ENCODE measurements around the gene TFPI. TPM values are rescaled to one million over a fixed set of nuclear protein-coding genes. Genes with fewer than 3 reads are reported as not detected.
A peak's percentile ranks its signal among the peaks of the same experiment; 100 is the strongest.

Gene TFPI
- total and polyA plus RNA-seq, 2 of the 8 experiments (the other 6 are each of a cell fraction or from before 2014, with no cell fraction given), result 2.0 to 7.1 TPM

GRCh38 chr2:187527262-187527661 lies 27.0 kb downstream of the TFPI start:
- H3K27me3 ChIP-seq (replicated peaks in 1 of 4; ENCODE audit: control insufficient read depth in 3 of 4, extremely low read depth in 1 of 4, insufficient read depth in 3 of 4, low read length in 3 of 4), result no peaks in the 10 kb centered on the region
- H3K36me3 ChIP-seq (ENCODE audit: control insufficient read depth in 2 of 4, insufficient read depth in 4 of 4, low read length in 3 of 4), result no peaks in the 10 kb centered on the region
- H2BK5ac ChIP-seq (ENCODE audit: low read depth, low read length), result no peak overlapping the region
- no peak overlapping the region for H2AK5ac ChIP-seq (ENCODE audit: low read depth, low read length)
- no peak overlapping the region for H3K27ac ChIP-seq (ENCODE audit: low read depth, low read length)
- no peaks in the 10 kb centered on the region for H3K79me2 ChIP-seq (ENCODE audit: control insufficient read depth in 1 of 2, insufficient read depth in 2 of 2, low read length in 2 of 2)
- H4K5ac ChIP-seq (ENCODE audit: insufficient read length, low read depth, low read length), result no peak overlapping the region
- H2AFZ ChIP-seq (ENCODE audit: low read length), result no peak overlapping the region
- no peak overlapping the region for H3K56ac ChIP-seq (replicated peaks; ENCODE audit: insufficient read length, low read depth, low read length)
- TF ChIP-seq KDM4A (IDR thresholded peaks at IDR 0.05; ENCODE audit: low read depth, low read length, severe bottlenecking), result no peak
- TF ChIP-seq SRF (IDR thresholded peaks at IDR 0.05; ENCODE audit: low read depth, low read length), result no peak
- TF ChIP-seq RBBP5 (IDR thresholded peaks at IDR 0.05; ENCODE audit: borderline replicate concordance, low read depth, low read length), result no peak
- TF ChIP-seq PHF8 (conservative IDR thresholded peaks at IDR 0.05; ENCODE audit: low read depth, low read length), result no peak
- peaks cover 0 to 2% (median 0%) of the 10 kb centered on the region in 4 experiments; a peak in 1 of 7 replicates for H3K4me1 ChIP-seq (replicated peaks in 1 of 4; ENCODE audit: control insufficient read depth in 3 of 4, insufficient read depth in 4 of 4, low read length in 3 of 4)
- H3K4me3 ChIP-seq (ENCODE audit: extremely low read depth in 1 of 4, insufficient read depth in 2 of 4, low read depth in 3 of 4, low read length in 4 of 4), result no peak overlapping the region
- 75% methylated on average over 4 of the region's 4 CpGs; no CpG with 5 or more reads in 1 of the 2 experiments for WGBS, 2 experiments (ENCODE audit: extremely low coverage in 1 of 2, insufficient coverage in 1 of 2, insufficient read length in 1 of 2, insufficient replicate concordance in 2 of 2, low coverage in 1 of 2, low lambda C conversion rate in 2 of 2, missing lambda C conversion rate in 1 of 2)
- no peaks in the 10 kb centered on the region for H3K79me1 ChIP-seq (ENCODE audit: low read depth, low read length)
- FAIRE-seq (no peak), DNase-seq (ENCODE audit: low read depth in 1 of 2, low spot score in 2 of 2) (no peak)
- no peaks in the 10 kb centered on the region for H3K23me2 ChIP-seq (ENCODE audit: low read depth, low read length)
- H3K9me3 ChIP-seq (ENCODE audit: insufficient read depth in 2 of 2, low read depth in 1 of 2, low read length in 1 of 2), result no peaks in the 10 kb centered on the region
- ChIA-PET CTCF (ENCODE audit: partially characterized antibody) (interaction anchor here (1.7 to 2.9 kb wide), 2 partner anchors 13 to 27 kb away, joined by 5 to 16 read pairs; no protein-coding TSS in a partner anchor), POLR2A (ENCODE audit: partially characterized antibody) (interaction anchor here (1.4 kb wide), 1 partner anchor 12 kb away, joined by 3 read pairs; no protein-coding TSS in a partner anchor)
- H2BK120ac ChIP-seq (replicated peaks; ENCODE audit: low read depth, low read length), result no peak overlapping the region
- H2BK15ac ChIP-seq (ENCODE audit: low read length), result no peak overlapping the region
- H4K20me1 ChIP-seq (replicated peaks in 1 of 2; ENCODE audit: control insufficient read depth in 1 of 2, insufficient read depth in 2 of 2, low read length in 2 of 2), result no peaks in the 10 kb centered on the region
- no peak overlapping the region for H2BK12ac ChIP-seq (ENCODE audit: low read depth, low read length)
- H3K4me2 ChIP-seq (ENCODE audit: insufficient read depth in 1 of 2, low read depth in 2 of 2, low read length in 2 of 2), result no peak overlapping the region
- H4K8ac ChIP-seq (ENCODE audit: extremely low read depth, insufficient read depth, low read length), result no peak overlapping the region
- H3K23ac ChIP-seq (ENCODE audit: insufficient read length), result no peak overlapping the region
- no peak overlapping the region for H3K9ac ChIP-seq (replicated peaks in 1 of 4; ENCODE audit: extremely low read depth in 1 of 4, low read depth in 3 of 4, low read length in 3 of 4)
- H2BK20ac ChIP-seq (ENCODE audit: low read length), result 0 out of 2 replicates have a peak overlapping the region, but pooled peaks have one; percentile 35
- no peak overlapping the region for H3K18ac ChIP-seq (ENCODE audit: extremely low read depth, low read length)
- no peak overlapping the region for H3K14ac ChIP-seq (ENCODE audit: insufficient read length)
- no peak overlapping the region for H3K4ac ChIP-seq (replicated peaks; ENCODE audit: insufficient read length, low read depth, low read length)
- H4K91ac ChIP-seq (replicated peaks; ENCODE audit: insufficient read length, low read length), result no peak overlapping the region
